Raji (cell line): ENCODE results near the gene CTBP2.

Source experiments
- POLR2A ChIP-seq: IDR thresholded peaks from 2 replicates; pipeline ENCODE4 v1.6.1; 2011; ENCODE audit warnings: low read depth, low read length, control low read depth; ENCODE audit not compliant: insufficient read depth

Gene CTBP2

DNA sequence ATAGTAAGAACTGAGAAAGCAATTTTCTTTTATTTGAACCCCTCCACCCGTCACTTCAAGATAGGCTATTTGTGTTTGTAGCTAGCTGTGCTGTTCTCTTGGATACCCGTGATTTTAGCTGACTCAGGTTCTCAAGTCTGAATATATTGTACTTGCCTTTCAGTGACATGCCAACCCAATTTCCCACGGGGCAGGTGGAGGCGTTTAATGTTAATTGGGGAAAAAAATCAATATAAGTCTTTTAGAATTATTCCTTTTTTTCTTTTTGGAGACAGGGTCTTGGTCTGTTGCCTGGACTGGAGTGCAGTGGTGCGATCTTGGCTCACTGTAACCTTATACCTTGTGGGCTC, 182.0 kb downstream of the CTBP2 start:
- no peak for TF ChIP-seq POLR2A

DNA sequence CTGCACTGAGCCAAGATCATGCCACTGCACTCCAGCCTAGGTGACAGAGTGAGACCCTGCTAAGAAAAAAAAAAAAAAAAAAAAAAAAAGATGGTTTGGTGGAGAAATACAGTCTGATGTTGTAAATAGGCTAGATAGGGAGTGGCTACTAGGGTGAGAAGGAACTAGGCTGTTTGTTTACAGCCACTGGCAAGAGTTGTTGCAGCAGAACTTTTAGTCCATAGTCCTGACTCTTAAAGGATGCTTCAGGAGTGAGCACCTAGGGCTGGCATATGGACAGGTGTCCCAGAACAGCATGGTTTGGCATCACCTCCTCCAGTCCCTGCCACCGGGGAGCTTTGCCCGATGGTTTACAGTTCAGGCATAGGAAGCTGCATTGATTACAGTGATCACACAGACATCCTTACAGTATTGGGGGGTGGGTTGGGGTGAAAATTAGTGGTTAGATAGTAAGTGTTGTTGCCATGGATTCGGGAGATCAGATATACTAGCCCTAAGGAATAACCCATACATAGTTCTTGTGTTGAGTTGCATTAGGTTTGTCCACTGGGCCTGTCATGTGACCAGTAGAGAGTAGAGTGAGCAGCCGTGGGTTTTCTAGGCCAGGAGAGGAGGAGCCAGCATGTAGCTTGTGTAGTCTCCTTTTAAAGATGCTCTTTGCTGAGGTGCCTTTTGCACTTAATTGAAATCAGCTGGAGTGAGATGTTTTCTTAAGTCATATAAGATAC, 182.6 kb downstream of the CTBP2 start:
- TF ChIP-seq POLR2A: no peak

DNA sequence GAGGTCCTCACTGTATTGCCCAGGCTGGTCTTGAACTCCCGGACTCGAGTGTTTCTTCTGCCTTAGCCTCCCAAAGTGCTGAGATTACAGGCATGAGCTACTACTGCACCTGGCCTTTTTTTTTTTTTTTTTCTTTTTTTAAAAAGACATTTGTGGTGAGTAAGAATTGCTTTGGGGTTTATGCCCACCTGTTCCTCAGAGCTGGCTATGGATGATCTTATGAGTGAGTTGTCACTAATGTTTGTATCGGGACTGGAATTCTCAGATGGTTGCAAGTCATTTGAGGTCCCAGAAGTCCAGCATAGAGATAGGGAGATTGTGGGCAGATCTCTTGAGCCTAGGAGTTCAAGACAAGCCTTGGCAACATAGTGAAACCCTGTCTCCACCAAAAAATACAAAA, 183.2 kb downstream of the CTBP2 start:
- no peak for TF ChIP-seq POLR2A

DNA sequence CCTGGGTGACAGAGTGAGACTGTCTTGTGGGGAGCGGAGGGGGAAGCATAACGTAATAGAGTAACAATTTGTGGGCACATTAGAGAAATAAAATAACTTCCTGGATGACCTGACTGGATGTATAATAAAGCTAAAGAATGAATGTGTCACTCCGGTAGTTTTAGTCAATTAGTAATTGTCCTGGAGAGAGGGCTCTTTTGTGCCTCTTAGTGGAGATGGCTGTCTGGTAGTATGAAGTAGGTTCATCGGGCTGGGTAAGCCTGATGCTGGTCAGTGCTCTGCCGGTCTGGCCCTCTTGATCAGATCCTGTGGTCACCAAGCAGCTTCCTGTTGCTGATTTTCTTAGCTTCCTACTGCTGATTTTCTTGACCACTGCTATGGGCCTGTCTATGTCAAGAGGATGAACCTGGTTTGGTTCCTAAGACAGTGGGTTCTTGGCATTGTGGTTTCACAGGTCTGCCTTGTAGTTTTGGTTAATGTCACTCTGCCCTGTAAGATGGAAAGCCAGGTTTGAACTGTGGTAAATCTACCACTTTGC, 184.3 kb downstream of the CTBP2 start:
- TF ChIP-seq POLR2A: no peak

DNA sequence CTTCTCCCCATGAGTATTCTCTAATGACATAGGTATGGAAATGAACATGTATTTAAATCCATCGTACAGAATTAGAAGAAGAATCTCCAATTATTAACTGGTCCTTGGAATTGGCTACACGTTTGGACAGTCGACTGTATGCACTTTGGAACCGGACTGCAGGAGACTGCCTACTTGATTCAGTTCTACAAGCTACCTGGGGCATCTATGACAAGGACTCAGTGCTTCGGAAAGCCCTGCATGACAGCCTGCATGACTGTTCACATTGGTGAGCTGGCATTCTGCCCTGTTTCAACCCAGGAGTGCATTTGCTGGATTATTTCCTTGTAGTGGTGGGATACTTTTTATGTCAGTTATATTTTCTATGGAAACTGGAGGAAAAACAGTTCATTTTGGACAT, 186.2 kb downstream of the CTBP2 start:
- TF ChIP-seq POLR2A: no peak

DNA sequence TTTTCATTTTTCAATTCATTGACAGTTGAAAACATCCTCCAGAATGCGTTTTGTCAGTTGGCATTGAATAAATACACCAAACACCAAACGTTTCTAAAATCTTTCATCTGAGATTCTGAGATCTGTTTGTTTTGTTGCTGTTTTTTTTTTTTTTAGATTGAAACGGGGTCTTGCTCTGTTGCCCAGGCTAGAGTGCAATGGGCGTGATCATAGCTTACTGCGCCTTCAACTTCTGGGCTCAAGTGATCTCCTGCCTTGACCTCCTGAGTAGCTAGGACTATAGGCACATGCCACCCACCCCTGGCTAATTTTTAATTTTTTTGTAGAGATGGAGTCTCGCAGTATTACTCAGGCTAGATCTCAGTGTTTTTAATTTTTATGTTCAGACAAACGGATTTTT, 187.7 kb downstream of the CTBP2 start:
- TF ChIP-seq POLR2A: no peak

DNA sequence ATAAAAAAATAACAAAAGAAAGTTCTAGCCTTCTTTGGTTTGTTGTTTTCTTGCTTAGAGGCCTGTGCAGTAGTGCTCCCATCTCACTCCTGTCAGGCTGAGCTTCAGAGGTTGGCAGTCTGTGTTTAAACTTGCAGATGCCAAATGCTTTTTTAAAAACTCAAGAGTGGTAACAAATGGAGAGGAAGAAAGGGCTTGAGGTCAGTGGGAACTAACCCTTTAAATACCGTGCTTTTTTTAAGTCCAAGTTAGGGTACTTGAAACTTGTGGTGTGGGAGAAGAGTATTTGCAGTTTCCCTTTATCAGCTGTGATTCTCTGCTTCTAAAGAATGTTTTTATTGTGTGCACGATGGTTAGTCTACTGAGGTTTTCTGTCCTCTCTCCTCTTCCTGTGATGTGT, 189.1 kb downstream of the CTBP2 start:
- no peak for TF ChIP-seq POLR2A

DNA sequence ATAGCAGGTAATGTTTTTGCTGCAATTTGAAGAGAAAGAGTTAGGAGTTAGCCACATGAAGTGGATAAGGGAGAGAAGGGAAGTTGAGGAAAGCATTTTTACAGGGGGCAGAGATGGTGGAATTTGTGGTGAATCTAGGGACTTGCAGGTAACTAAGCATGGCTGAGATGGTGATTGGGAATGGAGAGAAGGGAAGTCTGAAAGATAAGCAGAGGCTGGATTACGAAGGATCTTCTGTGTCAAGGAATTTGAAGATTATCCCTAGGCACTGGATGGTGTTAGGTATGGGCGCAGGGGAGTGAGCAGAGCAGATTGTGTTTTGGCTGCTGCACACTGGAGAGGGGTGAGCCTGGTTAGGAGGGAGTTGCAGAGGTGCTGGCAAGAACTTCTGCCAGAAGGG, 193.1 kb downstream of the CTBP2 start:
- no peak for TF ChIP-seq POLR2A

DNA sequence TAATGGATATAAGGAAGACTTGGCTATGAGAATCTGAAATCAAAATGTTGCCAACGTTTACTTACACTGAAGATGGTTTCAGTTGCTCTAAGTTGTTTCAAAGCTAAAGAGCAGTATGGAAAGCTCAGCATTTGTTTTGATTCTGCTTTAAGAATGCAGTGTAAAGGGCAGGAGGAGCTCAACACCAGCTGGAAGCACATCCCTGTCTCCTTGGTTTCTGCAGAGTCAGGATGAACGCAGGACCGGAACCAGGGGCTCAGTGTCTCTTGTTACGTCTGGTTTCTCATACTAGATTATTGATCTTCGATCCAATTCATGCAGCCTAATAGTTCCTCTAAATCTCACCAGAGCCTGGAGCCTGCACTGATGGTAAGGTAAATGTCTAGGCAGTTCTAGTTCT, 194.4 kb downstream of the CTBP2 start:
- no peak for TF ChIP-seq POLR2A

DNA sequence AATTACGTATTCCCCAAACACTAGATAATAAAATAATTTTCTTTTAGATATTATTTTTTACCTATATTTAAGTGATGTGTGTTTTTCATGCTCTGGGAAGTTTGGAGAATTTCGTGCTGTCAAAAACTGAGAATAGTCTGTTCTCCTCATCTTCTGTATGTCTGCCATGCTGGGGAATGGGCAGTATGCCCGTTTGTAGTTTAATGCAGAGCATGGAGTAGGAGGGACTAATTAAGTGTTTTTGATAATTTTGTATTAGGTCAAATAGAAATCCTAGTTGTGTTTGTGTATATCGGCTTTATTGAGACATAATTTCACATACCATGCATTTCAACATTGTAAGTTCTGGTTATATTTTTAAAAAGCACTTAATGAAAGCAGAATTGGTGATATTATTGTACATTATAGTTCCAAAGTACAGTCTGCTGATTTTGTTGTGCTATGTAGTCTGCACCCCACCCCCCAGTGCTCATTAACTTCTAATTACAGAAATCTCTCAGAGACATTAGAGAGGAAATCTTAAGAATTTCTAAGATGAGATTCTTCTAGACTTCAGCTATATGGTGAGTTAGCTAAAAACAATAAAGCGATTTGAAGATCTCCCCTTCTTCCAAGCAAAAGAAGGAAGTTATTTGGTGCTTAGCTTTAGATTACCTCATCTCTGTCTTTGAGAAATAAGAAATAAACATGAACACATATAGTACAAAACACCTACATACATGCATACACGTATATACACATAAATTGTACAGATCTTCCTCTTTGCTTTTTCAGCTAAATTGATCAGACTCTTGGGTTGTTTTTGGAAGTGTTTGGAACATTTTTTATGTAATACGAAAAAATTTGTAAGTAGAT, 196.3 kb downstream of the CTBP2 start:
- TF ChIP-seq POLR2A: no peak

DNA sequence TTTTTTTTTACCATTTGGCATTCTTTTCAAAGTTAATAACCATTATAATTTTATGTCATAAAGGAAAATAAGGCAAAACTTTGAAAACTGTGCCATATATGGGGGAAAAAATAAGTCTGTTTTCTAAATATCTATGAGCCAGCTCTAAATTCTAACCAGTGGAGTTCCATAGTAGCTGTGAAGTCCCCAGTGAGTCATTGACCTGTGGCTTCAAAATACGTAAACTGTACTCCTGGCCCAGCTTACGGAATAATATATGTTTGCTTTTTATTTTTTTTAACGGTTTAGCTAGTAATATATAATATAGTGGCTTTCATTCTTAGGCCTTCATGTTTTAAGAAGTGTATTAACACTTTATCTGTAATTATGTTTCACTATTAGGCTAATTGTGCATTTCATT, 197.9 kb downstream of the CTBP2 start:
- no peak for TF ChIP-seq POLR2A

DNA sequence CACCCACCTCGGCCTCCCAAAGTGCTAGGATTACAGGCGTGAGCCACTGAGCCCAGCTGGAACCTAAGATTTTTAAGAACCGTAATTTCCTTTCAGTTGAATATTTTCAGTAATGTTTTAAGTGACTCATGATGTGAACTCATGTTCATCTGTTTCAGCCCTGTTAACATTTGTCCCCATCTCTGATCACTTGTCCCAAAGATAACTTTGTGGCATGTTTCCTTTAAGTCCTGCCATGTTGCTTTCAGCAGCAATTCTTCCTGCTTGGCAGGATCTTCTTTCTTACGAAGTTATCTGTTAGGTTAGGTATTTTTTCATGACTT, 199.2 kb downstream of the CTBP2 start:
- no peak for TF ChIP-seq POLR2A

DNA sequence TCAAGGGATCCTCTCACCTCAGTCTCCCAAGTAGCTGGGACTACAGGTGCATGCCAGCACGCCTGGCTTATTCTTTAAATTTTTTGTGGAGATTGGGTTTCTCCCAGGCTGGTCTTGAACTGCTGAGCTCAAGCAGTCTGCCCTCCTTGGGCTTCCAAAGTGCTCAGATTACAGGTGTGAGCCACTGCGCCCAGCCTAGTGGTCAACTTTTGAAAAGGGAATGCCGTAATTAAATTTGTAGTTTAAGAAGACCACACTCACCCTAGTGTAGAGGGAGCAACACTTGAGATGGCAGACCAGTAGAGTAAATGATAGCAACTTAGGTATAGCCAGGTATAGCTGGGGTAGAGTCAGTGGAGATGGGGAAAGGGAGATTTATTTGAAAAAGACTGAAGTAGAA, 200.8 kb downstream of the CTBP2 start:
- TF ChIP-seq POLR2A: no peak

DNA sequence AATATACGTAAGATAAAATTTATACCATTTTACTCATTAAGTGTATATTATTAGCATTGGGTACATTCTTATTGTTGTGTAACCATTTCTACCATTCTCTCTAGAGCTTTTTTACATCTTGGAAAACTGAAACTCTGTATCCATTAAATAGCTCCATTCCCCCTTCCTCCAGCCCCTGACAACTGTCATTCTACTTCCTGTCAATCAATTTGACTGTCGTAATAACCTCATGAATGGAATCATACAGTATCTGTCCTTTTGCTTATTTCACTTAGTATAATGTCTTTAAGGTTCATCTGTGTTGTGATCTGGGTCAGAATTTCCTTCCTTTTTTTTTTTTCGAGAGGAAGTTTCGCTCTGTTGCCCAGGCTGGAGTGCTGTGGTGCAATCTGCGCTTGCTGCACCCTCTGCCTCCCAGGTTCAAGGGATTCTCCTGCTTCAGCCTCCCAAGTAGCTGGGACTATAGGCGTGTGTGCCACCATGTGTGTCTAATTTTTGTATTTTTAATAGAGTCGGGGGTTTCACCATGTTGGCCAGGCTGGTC, 202.9 kb downstream of the CTBP2 start:
- TF ChIP-seq POLR2A: no peak

DNA sequence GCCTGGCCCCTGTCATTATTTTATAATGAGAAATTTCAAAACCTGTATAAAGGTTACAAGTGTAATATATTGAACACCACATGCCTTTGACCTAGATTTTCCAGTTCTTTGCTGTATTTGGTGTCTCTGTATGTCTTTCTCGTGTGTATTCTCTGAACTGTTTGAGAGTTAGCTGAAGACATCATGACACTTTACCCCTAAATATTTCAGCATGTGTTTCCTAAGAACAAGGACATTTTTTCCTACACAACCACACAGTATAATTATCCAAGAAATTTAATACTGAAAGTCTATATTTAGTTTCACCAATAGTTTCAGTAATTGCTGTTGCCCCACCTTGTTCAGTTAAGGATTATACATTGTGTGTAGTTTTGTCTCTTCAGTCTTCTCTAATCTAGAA, 203.6 kb downstream of the CTBP2 start:
- TF ChIP-seq POLR2A: no peak

DNA sequence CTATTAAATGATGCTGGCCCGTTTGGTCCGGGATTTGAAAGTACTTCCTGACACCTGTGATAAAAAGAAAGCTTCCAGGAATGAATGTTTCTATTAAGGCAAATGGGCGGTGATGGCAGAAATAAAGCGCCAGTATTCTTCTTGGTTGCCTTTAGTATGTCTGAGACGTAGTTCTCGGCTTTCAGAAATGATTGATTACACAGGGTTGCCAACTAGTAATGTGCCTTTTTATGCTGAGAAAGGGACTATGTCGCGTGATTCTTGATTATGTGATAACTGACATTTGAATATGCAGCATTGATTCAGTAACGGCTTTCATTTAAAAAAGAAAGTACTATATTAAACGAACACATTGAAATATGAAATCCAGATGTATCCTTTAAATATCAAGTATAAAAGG, 204.5 kb downstream of the CTBP2 start:
- no peak for TF ChIP-seq POLR2A

DNA sequence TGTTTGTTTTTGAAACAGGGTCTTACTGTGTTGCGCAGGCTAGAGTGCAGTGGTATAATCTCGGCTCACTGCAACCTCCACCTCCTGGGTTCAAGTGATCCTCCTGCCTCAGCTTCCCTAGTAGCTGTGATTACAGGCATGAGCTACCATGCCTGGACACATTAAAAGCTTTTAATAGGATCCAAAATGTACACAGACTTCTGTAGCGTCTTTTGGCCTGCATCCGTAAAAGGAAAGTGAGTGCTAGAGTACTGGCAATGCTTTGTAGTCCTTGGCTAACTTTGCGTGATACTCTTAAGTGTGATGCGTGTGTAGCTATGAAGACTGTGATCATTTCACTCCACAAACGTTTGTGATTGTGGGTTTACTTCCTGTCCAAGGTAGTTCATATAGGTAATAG, 205.1 kb downstream of the CTBP2 start:
- TF ChIP-seq POLR2A: no peak

DNA sequence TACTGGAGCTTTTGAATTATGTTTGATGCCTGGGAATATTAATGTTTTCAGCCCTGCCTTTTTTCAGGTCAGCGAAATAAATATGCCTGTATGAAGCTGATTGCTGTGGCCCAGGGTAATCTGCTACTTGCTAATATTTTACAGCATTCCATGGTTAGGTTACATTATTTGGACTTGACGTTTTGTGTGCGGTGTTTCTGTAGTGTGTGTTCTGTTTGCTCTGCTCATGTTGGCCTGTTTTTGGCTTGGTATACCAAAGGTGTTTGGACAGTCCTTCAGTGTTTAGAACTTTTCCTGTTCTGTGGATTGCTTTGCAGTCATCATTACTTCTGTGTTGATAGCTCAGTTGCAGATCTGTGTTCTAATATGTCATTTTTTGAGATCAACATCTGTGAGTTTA, 206.9 kb downstream of the CTBP2 start:
- TF ChIP-seq POLR2A: no peak
